Fibroblast of peridontal ligament (primary cell): ENCODE measurements around the gene TCF7L2.
"Not testable (repeated sequence)": the region's sequence is repeated elsewhere in the genome, so short reads cannot be mapped to it uniquely, and the experiment has no call there.

Experiments
- DNase-seq: peaks from one replicate; pipeline ENCODE4 v3.0.0-alpha.2; 2010; ENCODE audit errors: extremely low read depth

Gene TCF7L2

DNA sequence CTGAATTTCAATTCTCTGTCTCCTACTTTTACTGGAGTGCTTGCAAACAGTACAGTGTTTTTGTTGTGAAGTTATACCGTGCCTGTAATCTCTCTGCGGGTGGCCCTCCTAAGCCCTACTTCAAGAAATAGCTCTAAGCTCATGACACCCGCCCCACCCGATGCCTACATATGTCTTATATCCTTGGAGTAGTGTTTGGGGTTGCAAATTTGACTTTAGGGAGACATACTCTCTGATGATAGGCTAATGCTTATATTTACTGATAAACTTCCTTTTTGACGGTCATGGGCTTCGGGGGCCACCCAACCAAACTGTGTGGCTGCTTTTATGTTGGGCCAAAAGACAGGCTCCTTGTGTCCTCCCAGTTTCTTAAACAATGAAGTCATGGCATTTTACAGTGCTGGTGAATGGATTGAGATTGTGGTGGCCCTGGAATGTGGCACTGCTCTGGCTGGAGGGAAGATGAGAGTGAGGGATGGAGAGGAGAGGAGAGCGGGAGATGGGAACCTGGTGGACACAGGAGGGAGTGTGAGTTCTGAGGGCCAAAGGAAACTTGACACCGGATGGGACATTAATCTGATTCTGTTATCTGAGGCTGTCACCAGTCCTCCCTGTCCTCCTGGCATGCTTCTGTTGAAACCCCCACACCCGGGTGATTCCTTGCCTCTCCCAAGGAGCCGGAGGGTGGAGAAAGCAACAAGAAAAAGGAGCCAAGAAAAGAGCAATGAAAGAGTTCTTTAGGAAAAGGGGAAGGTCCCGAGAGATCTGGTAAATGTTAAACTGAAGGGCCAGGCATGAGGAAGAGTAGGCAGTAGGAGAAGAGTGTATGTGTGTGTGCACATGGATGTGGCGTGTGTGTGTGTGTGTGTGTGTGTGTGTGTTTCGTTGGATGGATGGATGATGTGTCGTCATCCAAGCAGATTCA, 113.3 kb downstream of the TCF7L2 start:
- peak; percentile 19 for DNase-seq

DNA sequence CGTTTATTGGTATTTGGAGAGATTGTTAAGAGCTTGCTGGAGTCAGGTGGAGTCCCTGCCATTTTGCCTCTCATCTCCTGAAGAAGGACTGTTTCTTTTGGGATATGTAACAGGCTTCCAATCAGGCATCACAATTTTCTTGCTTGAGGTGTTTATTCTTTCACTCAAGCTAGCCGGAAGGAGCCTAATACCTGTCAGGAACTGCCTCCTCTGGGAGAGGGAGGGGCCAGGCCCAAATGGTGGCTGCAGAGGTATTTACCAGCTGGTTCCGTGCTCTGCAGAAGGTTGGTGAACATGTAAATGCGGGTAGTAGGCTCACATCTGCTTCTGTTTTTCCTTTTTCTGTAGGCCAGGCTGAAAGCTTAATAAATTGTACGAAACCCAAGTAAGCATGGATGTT, 114.0 kb downstream of the TCF7L2 start:
- DNase-seq, result no peak

DNA sequence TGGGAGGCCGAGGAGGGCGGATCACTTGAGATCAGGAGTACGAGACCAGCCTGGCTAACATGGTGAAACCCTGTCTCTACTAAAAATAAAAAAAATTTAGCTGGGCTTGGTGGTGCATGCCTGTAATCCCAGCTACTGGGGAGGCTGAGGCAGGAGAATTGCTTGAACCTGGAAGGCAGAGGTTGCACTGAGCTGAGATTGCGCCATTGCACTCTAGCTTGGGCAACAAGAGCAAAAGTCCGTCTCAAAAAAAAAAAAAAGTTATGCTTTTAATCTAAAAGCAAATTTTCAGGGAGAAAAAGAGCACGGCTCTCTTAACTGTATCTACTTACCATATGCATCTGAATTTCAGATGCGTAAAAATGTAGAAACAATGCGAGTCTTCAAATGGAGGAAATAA, 116.1 kb downstream of the TCF7L2 start:
- not testable (repeated sequence) for DNase-seq

DNA sequence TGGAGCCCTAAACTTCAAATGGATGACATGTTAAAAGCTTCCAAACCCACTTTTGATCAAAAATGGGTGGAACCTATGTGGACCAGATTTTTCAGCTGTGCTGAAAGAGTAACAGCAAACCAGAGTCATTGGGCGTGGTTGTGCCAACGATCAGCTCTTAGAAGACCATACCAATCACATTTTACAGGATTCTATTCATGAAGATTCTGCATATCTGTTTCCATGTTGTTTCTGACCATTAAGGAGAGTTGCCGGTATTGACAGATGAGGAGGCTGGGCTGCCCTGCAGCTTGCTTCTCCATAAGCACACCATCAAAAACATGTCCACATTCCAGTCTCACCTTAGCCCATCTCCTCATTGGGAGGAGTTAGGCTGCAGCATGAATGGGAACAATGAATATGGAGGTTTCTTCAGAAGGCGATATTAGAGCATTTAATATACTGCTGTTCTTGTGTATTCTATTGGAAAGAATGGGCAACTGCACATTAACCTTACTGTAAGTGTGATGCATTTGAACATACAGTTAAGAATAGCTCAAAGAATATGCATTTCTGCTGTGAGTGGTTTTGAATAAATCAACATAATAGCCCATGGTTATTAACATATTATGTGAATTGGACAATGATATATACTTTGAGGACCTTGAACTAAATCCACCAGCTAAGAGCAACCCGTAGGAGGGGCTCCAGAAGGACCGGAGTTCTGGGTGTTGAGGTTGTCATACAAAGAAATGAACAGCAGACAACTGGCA, 116.7 kb downstream of the TCF7L2 start:
- no peak for DNase-seq

DNA sequence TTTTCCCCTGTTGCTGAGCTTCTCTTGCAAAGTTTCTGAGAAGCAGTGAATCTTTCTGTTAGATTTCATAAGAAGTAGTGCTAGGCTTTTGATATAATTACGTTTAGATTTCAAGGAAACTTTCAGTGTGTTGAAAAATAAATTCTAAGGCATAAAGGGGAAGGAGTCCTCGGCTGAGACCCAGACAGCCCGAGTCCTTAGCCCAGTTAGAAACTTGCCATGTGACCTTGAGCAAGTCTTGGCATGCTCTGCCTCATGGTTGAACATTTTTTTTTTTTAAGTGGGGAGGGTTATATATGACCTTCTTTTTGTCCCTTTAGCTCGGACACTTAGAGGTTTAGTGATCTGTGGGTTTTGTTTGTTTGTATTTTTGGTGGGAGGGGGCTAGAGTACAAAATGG, 117.5 kb downstream of the TCF7L2 start:
- DNase-seq, result no peak

DNA sequence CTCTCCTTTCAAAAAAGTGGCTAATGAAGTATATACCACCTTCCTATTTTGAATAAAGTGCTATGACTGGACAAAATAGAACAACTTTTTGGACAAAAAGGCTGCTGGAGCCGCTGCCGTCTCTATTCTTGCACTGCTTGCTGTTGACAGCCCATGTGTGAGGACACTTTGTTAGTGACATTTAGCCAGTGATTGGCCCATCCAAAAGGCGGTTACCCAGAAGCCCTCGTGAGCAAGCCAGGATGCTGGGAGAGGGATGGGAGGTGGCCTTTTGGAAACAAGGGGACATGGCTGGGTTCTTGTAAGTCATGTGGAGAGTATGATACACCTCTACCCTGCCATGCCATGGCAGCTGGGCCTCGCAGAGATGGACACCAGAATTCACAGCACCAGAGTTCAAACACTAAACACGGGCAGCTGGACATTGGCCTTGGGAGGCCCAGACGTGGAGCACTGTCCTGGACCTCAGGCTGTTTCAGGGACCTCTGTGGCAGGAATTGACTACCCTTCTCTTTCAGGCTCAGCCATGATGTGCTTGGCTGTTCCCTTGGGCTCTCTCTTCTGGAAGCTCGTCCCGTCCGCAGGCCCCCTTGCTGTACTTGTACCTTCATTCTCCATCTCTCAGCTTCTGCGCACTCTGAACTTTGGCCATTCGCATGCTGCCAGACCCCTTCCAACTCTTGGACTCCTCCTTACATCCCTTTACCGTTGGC, 118.3 kb downstream of the TCF7L2 start:
- no peak for DNase-seq

DNA sequence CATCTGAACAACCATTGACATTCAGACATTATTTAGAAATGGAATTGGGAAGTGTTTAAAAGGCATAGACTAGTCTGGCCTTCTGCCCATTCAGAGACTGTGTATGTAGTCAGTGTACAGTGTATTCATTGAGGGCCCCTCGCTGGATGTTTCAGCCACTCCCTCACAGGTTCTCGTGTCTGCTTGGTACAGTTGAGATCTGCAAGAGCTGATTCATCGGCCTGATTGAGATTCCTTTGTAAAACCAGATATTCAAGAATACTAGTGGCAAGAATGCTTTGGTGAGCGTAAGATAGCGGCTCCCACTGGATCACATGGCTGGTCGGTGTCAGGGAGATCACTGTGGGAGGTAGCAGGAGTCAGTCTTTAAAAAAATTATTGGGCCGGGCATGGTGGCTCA, 119.5 kb downstream of the TCF7L2 start:
- DNase-seq, result no peak

DNA sequence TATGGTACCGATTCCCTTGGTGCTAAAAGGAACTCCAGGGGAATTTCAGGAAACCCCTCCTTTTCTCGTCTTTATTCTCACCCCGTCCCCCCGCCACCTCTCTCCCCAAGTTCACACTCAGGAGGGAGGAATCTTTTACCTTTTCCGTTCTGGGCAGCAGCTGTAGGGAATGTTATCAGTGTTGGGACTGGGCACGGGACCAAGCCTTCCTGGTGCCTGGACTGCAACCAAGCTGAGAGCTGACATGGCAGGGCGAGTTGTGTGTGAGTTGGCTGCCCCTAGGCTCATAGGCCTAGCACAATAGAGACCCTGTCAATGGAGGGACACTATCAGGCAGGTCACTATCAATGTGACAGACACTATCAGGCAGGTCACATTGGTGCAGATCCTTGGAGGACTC, 121.4 kb downstream of the TCF7L2 start:
- DNase-seq, result no peak

DNA sequence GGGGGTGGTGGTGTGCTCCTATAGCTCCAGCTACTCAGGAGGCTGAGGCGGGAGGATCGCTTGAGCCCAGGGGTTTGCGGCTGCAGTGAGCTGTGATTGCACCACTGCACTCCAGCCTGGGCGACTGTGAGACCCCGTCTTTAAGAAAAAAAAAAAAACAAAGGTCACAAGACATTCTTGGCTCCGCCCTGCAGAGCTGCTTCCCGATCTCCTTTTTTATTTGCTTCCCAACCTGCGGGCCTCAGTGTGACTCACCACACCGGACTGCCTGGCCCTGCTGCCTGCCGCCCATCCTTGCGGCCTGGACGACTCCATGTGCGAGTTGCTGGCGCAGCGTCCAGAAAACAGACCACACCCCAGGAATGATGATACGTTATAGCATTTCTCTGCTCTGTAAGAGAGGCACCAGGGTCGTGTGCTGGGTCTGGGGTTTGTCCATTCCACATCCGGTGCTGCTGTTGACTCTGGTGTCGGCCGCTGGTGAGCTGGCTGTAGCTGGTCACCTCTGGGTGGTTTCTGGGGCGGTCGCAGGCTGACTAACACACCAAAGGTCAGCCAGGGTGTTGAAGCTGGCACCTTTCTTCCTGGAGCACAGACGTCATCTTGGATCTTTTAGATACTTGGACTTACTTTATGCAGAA, 123.6 kb downstream of the TCF7L2 start:
- peak; percentile 37 for DNase-seq

DNA sequence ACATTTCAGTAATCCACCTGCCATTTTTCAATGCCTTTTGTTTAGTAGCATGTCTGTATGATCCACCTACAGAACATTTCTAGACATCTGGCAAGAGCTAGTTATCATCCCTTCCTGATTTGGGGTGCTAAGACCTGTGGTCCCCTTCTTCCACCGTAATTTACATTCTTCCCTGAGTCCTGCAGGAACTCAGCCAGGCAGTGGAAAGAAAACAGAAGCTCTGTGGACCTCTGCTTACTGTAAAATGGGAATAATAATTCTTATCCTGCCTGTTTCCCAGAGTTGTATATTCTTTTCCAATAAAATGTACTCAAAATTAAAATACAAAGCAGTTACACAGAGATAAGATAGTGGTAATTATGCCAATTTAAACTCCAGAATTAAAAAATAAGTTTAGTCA, 126.9 kb downstream of the TCF7L2 start:
- no peak for DNase-seq

DNA sequence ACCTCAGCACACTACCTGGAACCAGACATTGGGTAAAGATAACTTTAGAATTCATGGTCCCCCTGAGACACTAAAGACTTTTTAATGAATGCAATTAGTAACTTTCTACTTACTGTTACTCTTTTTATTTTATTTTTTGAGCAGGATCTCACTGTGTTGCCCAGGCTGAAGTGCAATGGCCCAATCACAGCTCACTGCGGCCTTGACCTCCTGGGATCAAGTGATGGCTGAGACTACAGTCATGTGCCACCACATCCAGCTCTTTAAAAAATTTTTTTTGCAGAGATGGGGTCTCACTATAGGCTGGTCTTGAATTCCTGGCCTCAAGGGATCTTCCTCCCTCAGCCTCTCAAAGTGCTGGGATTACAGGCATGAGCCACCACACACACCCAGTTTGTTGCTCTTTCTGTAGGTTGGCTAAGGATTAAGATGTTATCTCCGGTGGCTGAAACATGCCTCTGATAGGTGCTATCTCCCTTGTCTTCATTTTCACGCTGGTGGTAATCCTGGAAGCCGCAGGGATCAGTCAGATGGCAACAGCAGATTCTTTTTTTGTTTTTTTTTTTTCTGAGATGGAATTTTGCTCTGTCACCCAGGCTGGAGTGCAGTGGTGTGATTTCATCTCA, 128.3 kb downstream of the TCF7L2 start:
- DNase-seq, result no peak

DNA sequence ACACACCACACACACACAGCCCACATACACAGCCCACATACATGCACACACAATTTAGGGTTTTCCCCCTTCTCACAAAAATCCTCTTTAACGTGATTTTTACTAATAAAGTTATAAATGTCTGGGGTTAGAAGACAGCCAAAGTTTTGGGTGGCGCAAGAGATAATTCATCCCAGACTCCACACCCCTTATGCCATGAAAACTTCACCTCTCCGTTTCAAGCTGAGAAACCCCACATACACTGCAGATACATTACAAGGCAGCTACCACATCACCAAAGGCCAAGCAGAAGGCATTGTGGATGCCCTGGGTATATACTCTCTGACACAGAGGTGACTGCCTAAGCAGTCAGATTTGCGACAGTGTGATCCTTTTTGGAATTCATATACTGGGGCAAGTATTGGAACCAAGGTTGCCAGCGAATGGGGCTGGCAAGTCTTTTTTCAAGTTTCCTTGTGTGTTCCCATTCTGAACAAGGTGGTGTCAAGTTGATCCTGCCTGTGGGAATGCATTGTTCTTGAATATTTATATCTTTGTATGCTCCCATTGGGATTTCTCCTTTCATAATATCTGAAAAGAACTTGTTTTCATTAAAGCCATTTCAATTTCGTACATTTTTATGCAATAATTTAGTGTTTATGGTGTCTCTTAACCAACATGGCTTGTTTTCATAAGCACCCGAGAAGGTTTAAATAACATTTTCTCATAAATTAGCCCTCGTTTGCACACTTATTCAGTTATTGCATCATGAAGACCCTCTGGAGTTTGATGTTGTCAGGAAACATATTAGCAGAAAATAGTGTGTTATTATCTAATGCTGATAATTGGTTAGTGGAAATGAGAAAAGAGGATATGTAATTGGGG, 130.2 kb downstream of the TCF7L2 start:
- DNase-seq, result peak; percentile 31

DNA sequence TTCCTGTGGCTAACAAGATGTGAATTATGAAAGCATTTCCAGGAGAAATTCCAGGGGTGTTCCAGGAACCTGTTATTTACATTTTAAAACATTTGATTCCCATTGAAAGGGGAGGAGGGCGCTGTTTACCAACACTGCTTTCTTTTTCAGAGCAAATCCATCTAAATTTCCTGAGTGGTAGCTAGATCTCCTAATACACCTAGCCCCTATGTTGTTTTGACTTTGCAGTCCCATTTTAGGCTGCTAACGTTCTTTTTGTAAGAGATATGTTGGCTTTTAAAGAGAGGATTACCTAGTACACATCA, 130.8 kb downstream of the TCF7L2 start:
- DNase-seq, result no peak

DNA sequence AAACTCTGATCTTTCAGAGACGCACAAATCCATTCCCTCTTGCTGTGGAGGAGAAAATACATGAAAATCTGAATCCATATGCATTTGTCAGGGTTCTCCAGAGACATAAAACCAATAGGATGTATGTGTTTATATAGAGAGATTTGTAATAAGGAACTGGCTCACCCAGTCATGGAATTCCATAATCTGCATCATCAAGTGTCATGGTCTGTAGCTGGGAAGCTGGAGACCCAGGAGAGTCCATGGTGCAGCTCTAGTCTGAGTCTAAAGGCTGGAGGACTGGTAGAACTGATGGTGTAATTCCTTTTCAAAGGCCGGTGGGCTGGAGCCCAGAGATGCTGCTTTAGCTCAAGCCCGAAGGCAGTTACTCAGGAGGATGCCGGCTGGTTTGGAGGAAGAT, 134.0 kb downstream of the TCF7L2 start:
- DNase-seq, result peak; percentile 53

DNA sequence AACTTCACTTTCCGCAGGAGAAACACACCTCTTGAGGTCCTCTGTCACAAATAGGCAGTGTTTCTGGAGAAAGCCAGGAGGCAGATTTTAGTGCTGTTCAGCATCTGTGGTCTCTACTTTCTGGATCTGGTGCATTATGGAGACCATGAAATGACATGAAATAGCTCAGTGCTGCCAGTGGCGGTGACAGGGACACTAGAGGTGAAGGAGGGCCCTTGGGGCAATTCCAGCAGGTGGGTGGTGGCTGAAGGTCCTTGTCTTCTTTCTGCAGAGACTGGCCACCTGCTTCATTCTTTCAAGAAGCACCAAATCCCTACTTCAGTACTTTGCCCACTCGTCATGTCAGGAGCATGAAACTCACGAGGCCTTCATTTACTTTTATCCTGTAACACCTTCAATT, 135.7 kb downstream of the TCF7L2 start:
- DNase-seq, result no peak

DNA sequence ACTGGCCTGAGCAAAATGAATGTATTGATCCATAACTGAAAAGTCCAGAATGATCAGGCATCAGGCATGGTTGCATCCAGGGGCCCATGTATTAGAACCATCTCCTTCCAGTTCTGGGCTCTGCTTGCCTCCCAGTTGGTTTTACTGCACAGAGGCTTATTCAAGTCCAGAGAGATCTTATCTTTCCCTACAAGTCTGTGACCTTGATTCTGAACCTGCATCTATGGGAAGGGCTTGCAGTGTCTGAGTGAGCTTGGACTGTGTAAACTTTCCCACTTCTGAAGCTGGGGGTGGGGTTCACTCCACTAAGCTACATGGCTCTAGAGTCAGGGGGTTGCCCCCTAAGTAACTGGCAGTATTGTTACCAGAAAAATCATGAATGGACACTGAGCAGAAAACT, 136.2 kb downstream of the TCF7L2 start:
- no peak for DNase-seq

DNA sequence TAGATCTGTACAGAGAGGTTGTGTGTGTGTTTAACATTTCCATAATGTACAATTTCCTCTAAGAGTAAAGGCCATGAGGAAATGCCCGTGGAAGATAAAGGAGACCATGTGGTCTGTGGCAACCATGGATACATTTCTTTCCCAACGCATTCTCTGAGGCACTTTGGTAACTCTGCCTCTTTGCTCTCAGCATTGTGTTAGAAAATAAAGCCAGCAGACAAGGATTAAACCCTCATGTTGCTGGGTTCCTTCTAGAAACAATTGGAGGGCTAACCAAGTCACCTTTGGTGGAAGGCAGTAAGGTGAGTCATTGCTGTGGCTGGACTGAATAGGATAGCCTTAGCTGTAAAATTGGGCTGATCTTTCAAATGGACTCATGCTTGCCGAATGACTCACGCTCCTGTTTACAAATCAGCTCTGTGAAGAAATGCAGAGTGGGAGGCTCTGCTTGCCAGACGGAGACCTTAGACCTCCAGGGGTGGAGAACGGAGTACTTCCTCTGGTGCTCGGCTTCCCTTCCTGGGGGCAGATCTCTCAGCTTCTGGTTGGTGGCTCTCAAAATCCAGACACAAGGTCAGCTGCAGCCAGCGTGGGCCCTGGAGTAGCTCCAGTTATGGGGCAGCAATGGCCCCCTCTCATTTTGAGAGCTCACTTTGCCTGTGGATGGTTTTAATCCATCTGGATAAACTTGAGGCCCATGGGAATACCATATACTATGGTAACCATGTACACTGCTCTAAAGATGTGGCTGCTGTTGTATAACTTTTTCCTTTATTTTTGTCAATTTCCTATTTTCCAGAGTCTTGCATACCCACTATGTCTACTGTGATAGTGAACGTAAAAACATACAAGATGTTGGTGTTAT, 137.3 kb downstream of the TCF7L2 start:
- DNase-seq, result peak; percentile 99

DNA sequence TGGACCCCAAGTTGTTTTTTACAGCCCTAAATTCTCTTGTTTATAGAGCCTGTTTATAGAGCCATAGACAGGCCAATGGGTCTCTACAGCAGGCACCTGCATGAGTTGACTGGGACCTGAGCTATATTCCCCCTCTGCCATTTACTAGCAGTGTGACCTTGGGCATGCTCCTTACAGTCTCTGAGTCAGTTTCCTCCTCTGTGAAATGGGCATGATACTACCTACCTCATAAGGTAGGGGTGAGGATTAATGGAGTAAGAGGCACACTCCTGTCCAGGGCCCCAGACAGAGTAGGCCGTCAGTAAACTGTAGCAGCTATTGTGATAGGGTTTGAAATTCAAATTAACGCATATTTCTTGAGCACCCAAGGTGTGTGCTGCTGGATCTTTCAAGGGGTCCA, 138.1 kb downstream of the TCF7L2 start:
- DNase-seq, result no peak

DNA sequence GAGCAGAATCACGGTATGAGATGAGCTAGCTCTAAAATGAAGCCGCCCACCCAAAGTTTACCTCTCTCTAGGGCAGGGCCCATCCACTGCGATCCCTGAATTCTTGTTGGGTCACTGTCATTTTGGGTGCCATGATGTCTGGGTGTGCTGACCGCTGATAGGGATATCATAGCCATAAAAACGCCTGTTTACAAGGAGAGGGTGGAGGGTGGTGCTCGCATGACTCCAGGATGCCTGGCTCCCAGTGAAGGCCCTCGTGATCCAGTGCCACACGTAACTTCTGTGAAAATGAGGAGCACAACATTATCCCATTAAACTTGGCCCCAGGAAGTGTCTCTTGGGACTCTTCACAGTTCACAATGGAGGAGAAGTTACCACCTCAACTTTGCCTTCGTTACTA, 139.5 kb downstream of the TCF7L2 start:
- DNase-seq, result no peak

DNA sequence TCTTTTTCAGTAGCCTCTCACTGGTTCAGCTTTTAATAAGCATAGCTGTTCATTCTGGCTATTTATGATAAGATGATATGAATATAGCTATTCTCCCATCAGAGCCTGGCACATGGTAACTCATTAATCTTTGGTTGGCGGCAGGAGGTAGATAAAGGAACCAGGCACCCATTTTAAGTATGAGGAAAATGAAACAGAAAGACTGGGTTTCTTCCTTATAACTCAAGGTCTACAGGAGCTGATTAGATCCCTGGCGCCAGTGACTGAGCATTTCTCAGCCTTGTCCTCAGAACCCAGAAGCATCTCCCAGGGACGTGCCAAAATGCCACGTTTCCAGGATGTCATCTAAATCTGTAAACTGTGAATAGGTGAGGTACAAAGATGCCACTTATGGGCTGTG, 141.9 kb downstream of the TCF7L2 start:
- no peak for DNase-seq
